GM12878 (cell line): ENCODE data around the gene NOS2. TPM values are rescaled to one million over a fixed set of nuclear protein-coding genes. Genes with fewer than 3 reads are reported as not detected.

Experiments used
- ATAC-seq: fragments of 200-7000 bp; cut with Tn5 transposase; 3 replicates; pipeline ENCODE4 v1.9.1; 2020; ENCODE audit warnings: mild to moderate bottlenecking, moderate library complexity
- BruUV-seq: library from RNA; stranded (reverse); fragments of 400-500 nt; replicated peaks from 2 replicates; lab custom pipeline; 2021; lab: Mats Ljungman, UMichigan
- CTCF ChIA-PET: fragments of 300-600 bp; sonication (Branson Sonifier 250); formaldehyde crosslinking; extraction: SDS; loops from one replicate; lab custom pipeline; 2021; ENCODE audit warnings: inconsistent platforms; lab: Yijun Ruan, JAX
- POLR2A ChIA-PET: fragments of 350-600 bp; formaldehyde crosslinking; extraction: SDS; loops from one replicate; lab custom pipeline; 2021; ENCODE audit warnings: inconsistent platforms; lab: Charles Lee
- RAD21 ChIA-PET: fragments of 300-600 bp; sonication (Branson Sonifier 250); formaldehyde crosslinking; loops from one replicate; lab custom pipeline; 2023; ENCODE audit warnings: antibody characterized with exemption; ENCODE audit not compliant: unreplicated experiment; lab: Charles Lee
- SMC1A ChIA-PET: fragments of 300-600 bp; sonication (Branson Sonifier 250); formaldehyde crosslinking; loops from one replicate; lab custom pipeline; 2023; ENCODE audit not compliant: unreplicated experiment, uncharacterized antibody; lab: Charles Lee
- DNase-seq: peaks from one replicate; pipeline ENCODE4 v3.0.0-alpha.2; 2011; ENCODE audit warnings: low read depth, low spot score
- FAIRE-seq: peaks from 3 replicates; lab custom pipeline; 2011; peaks lifted over from hg19 to GRCh38; lab: Jason Lieb, UNC
- H2AFZ ChIP-seq: 2 replicates; pipeline ENCODE4 v1.6.0; 2011; ENCODE audit warnings: low read depth, low read length, control low read depth; ENCODE audit not compliant: control insufficient read depth
- H3K27ac ChIP-seq: 2 replicates; pipeline ENCODE4 v1.5.1; 2011; ENCODE audit warnings: control low read depth; ENCODE audit not compliant: control insufficient read depth, insufficient read depth
- H3K27me3 ChIP-seq, 2 experiments: replicated peaks in 1 of 2; 2 replicates each; pipeline versions ENCODE4 v1.6.0 to v1.6.1; 2011; ENCODE audit warnings: low read length in 1 of 2; ENCODE audit not compliant: control insufficient read depth in 2 of 2, insufficient read depth in 2 of 2
- H3K36me3 ChIP-seq, 2 experiments: 2 replicates each; pipeline ENCODE4 v1.5.1; 2011; ENCODE audit warnings: low read length in 1 of 2; ENCODE audit not compliant: control insufficient read depth in 2 of 2, insufficient read depth in 2 of 2
- H3K4me1 ChIP-seq: 2 replicates; pipeline ENCODE4 v1.6.1; 2011; ENCODE audit warnings: mild to moderate bottlenecking, low read length, moderate library complexity, mixed read lengths; ENCODE audit not compliant: control insufficient read depth, insufficient read depth
- H3K4me2 ChIP-seq: 2 replicates; pipeline ENCODE4 v1.6.0; 2011; ENCODE audit warnings: control low read depth; ENCODE audit not compliant: control insufficient read depth, insufficient read depth
- H3K4me3 ChIP-seq: fragments of 200-600 bp; sonication (generic); 2 replicates; pipeline ENCODE4 v1.5.1; 2016
- H3K79me2 ChIP-seq: 2 replicates; pipeline ENCODE4 v1.6.0; 2011; ENCODE audit warnings: low read length; ENCODE audit not compliant: control insufficient read depth, insufficient read depth
- H3K9ac ChIP-seq: 2 replicates; pipeline ENCODE4 v1.8.0; 2011; ENCODE audit warnings: low read length, control low read depth, mixed read lengths; ENCODE audit not compliant: control insufficient read depth, insufficient read depth
- H3K9me3 ChIP-seq: replicated peaks from 3 replicates; pipeline ENCODE4 v1.5.1; 2011; ENCODE audit warnings: mild to moderate bottlenecking, low read length; ENCODE audit not compliant: control insufficient read depth, insufficient read depth
- H4K20me1 ChIP-seq: 2 replicates; pipeline ENCODE4 v1.6.0; 2011; ENCODE audit not compliant: control insufficient read depth, insufficient read depth
- BACH1 ChIP-seq: fragments of 450-650 bp; IDR thresholded peaks from 2 replicates; pipeline ENCODE4 v1.6.1; 2017; ENCODE audit warnings: mild to moderate bottlenecking, borderline replicate concordance
- DPF2 ChIP-seq: fragments of 450-650 bp; IDR thresholded peaks from 2 replicates; pipeline ENCODE4 v1.6.1; 2017; ENCODE audit warnings: mild to moderate bottlenecking
- SRF ChIP-seq, 2 experiments: IDR thresholded peaks; 2 replicates each; pipeline ENCODE4 v1.6.1; 2011; ENCODE audit warnings: low read depth in 2 of 2, low read length in 2 of 2, mild to moderate bottlenecking in 1 of 2, moderate library complexity in 1 of 2
- WGBS: methylation state at CpG from one replicate; pipeline ENCODE4 v1.1.6; 2016; ENCODE audit warnings: low lambda C conversion rate; ENCODE audit not compliant: insufficient replicate concordance, insufficient coverage; ENCODE audit errors: missing lambda C conversion rate; 5-methylcytosine and 5-hydroxymethylcytosine counted together
- in situ Hi-C: fragments of 300-500 bp; cut with MboI; formaldehyde crosslinking; loops from 9 replicates; pipeline ENCODE4 v1.14.3; 2018; ENCODE audit warnings: mixed read lengths
- intact Hi-C: fragments of 100-400 bp; cut with micrococcal nuclease; formaldehyde crosslinking; loops from one replicate; pipeline ENCODE4 v1.14.2; 2022; ENCODE audit not compliant: unreplicated experiment
- polyA plus RNA-seq, 11 experiments: library from polyadenylated mRNA; depleted of rRNA in 4 of 11; unstranded in 6 of 11; stranded (reverse) in 5 of 11; fragments of >200 nt; fragmentation: Nextera tagmentation in 4 of 11; fragmentation: Illumina TruSeq in 1 of 11; extraction: Ambion mirVana in 4 of 11; extraction: Trizol in 1 of 11; gene quantifications; 1 replicate in 1 of 11; 2 replicates in 10 of 11; pipeline versions ENCODE4 v1.2.1 to v1.2.3, GENCODE V29; 2011 to 2016; ENCODE audit warnings: inconsistent platforms in 2 of 11, missing spikeins in 2 of 11, low read depth in 1 of 11
- total RNA-seq, 4 experiments: library from RNA; depleted of rRNA in 3 of 4; stranded (reverse); fragments of >200 nt in 3 of 4; fragmentation: Illumina TruSeq in 1 of 4; extraction: Trizol in 1 of 4; gene quantifications; 2 replicates each; pipeline versions ENCODE4 v1.2.1 to v1.2.3, GENCODE V29; 2013 to 2021
- TF ChIP-seq, protein P1 (sequence below), 3 experiments: IDR thresholded peaks in 2 of 3; conservative IDR thresholded peaks in 1 of 3; 2 replicates each; pipeline ENCODE4 v1.5.1; 2011; ENCODE audit warnings: low read depth in 3 of 3, low read length in 3 of 3, mild to moderate bottlenecking in 3 of 3, control low read depth in 2 of 3, moderate library complexity in 2 of 3, inconsistent platforms in 1 of 3, mixed read lengths in 1 of 3; ENCODE audit not compliant: control insufficient read depth in 2 of 3, insufficient read depth in 1 of 3; ENCODE audit errors: extremely low read depth in 1 of 3
- TF ChIP-seq, protein P2 (sequence below): fragments of 450-650 bp; IDR thresholded peaks from 2 replicates; pipeline ENCODE4 v1.6.1; 2016; ENCODE audit warnings: mild to moderate bottlenecking, moderate library complexity, borderline replicate concordance

NOS2 gene
- total and polyA plus RNA-seq, 10 of the 15 experiments (the other 5 are each of a cell fraction or from before 2014, with no cell fraction given) = 0.01 to 0.05 (median 0.01) TPM; not detected in 7

DNA sequence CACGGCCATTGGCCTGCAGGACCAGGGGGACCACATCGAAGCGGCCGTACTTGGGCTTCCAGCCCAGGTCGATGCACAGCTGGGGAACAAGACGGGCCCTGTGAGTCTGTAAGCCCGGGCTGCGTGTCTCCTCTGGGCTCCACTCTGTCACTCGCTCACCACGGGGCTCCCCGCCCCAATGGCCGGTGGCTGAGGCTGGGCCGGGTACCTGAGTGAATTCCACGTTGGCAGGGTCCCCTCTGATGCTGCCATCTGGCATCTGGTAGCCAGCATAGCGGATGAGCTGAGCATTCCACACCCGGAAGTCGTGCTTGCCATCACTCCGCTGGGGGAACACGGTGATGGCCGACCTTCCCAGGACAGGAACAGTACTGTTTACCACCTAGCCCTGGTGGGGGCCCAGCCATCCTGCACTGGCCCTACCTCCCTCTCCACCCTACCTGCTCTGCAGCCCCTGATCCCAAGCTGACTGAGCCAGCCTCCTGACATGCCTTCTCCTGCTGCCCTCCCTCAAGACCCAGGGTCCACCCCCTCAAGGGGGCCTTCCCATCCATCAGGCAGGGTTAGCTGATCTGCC, 19.4 kb downstream of the NOS2 start (continued):
- TF ChIP-seq BACH1 = no peak
- no peak for TF ChIP-seq SRF (IDR thresholded peaks at IDR 0.05; ENCODE audit: low read depth in 2 of 2, low read length in 2 of 2)
- no peak for TF ChIP-seq DPF2

DNA sequence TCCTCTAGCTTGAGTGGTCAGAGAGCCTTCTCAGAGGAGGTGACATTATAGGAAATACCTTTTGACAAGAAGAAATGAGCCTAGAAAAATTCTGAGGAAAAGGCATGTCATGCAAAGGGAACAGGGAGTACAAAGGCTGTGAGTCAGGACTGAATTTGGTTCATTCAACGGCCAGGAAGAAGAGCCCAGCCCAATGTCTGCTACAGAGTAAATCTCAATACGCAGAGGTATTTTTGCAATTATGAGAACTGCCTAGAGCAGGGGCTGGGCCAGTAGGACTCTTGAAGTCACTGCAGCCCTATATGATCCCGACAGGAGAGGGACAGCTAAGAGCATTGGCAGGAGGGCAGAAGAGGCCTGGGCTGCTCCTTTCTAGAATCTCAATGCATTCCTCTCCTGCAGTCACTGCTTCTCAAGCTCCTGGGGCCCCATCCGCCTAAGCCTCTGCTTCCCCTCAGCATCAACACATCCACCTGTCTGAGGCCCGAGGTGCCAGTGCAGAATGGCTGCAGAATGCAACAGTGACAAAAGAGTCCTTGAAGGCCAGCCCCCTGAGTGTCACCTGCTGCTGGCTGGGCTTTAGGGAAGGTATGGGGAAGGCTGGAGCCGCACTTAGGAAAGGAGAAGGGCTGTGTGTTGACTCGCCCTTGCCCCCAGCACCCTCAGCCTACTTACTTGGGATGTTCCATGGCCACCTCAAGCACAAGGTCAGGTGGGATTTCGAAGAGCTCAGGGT, 20.1 kb downstream of the NOS2 start:
- WGBS = 26% methylated on average over 8 of the region's 8 CpGs
- ChIA-PET CTCF (no interaction called here), SMC1A (interaction anchor here (1.4 kb wide), 1 partner anchor 99 kb away, joined by 9 read pairs; no protein-coding TSS in a partner anchor), POLR2A (interaction anchor here (0.7 kb wide), 1 partner anchor 21 kb away, joined by 3 read pairs; no protein-coding TSS in a partner anchor), RAD21 (no interaction called here)
- DNase-seq = no peak
- no peaks in the 10 kb centered on the region for H3K79me2 ChIP-seq
- TF ChIP-seq, protein P1, sequence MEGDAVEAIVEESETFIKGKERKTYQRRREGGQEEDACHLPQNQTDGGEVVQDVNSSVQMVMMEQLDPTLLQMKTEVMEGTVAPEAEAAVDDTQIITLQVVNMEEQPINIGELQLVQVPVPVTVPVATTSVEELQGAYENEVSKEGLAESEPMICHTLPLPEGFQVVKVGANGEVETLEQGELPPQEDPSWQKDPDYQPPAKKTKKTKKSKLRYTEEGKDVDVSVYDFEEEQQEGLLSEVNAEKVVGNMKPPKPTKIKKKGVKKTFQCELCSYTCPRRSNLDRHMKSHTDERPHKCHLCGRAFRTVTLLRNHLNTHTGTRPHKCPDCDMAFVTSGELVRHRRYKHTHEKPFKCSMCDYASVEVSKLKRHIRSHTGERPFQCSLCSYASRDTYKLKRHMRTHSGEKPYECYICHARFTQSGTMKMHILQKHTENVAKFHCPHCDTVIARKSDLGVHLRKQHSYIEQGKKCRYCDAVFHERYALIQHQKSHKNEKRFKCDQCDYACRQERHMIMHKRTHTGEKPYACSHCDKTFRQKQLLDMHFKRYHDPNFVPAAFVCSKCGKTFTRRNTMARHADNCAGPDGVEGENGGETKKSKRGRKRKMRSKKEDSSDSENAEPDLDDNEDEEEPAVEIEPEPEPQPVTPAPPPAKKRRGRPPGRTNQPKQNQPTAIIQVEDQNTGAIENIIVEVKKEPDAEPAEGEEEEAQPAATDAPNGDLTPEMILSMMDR (IDR thresholded peaks at IDR 0.05 in 2 of 3, conservative IDR thresholded peaks at IDR 0.05 in 1 of 3; ENCODE audit: control insufficient read depth in 2 of 3, extremely low read depth in 1 of 3, insufficient read depth in 1 of 3, low read depth in 3 of 3, low read length in 3 of 3) = no peak
- TF ChIP-seq, protein P2, sequence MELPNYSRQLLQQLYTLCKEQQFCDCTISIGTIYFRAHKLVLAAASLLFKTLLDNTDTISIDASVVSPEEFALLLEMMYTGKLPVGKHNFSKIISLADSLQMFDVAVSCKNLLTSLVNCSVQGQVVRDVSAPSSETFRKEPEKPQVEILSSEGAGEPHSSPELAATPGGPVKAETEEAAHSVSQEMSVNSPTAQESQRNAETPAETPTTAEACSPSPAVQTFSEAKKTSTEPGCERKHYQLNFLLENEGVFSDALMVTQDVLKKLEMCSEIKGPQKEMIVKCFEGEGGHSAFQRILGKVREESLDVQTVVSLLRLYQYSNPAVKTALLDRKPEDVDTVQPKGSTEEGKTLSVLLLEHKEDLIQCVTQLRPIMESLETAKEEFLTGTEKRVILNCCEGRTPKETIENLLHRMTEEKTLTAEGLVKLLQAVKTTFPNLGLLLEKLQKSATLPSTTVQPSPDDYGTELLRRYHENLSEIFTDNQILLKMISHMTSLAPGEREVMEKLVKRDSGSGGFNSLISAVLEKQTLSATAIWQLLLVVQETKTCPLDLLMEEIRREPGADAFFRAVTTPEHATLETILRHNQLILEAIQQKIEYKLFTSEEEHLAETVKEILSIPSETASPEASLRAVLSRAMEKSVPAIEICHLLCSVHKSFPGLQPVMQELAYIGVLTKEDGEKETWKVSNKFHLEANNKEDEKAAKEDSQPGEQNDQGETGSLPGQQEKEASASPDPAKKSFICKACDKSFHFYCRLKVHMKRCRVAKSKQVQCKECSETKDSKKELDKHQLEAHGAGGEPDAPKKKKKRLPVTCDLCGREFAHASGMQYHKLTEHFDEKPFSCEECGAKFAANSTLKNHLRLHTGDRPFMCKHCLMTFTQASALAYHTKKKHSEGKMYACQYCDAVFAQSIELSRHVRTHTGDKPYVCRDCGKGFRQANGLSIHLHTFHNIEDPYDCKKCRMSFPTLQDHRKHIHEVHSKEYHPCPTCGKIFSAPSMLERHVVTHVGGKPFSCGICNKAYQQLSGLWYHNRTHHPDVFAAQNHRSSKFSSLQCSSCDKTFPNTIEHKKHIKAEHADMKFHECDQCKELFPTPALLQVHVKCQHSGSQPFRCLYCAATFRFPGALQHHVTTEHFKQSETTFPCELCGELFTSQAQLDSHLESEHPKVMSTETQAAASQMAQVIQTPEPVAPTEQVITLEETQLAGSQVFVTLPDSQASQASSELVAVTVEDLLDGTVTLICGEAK = no peak
- H3K4me1 ChIP-seq = no peaks in the 10 kb centered on the region
- no peak overlapping the region for H2AFZ ChIP-seq
- intact Hi-C loops (no loop called here), in situ Hi-C loops (no loop called here)
- H3K4me3 ChIP-seq = no peak overlapping the region
- ATAC-seq = no peak
- no peak overlapping the region for H3K9ac ChIP-seq
- no TSS peak for BruUV-seq
- H3K4me2 ChIP-seq = no peak overlapping the region
- no peaks in the 10 kb centered on the region; a peak in 1 of 4 replicates for H3K27me3 ChIP-seq
- H3K9me3 ChIP-seq = no peaks in the 10 kb centered on the region
- no peaks in the 10 kb centered on the region for H4K20me1 ChIP-seq
- no peak overlapping the region for H3K27ac ChIP-seq
- FAIRE-seq = no peak
- H3K36me3 ChIP-seq = no peaks in the 10 kb centered on the region
